ENCODE results near the gene STK16.
"Not testable (repeated sequence)": the region's sequence is repeated elsewhere in the genome, so short reads cannot be mapped to it uniquely, and the experiment has no call there.

The STK16 gene

GRCh38 chr2:219243291-219243761, 2.0 kb upstream of the STK16 start:
- DNase-seq (ENCODE audit: low spot score) (no peak), FAIRE-seq (no peak)

DNA sequence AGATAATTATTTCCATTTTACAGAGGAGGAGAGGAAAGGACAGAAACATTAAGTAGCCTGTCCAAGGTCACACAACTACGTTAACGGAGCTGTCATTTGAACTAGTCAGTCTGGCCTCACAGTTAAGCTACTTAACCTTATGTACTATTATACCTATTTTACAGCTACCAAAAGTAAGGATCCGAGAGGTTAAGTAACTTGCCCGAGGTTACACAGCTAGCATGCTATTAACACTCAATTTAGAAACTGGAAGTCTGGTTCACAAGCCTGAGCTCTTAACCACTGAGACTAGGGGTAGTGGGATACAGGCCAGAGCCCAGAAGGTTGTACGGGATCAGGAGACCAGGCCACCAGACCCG, 511 bp upstream of the STK16 start:
- DNase-seq (ENCODE audit: low spot score) (no peak), FAIRE-seq (no peak)

GRCh38 chr2:219245899-219246230, 586 bp downstream of the STK16 start:
- DNase-seq (ENCODE audit: low spot score): no peak

GRCh38 chr2:219246559-219246958, 1.3 kb downstream of the STK16 start:
- FAIRE-seq (no peak), DNase-seq (ENCODE audit: low spot score) (no peak)

More at GRCh38 chr2:219245899-219246230, 586 bp downstream of the STK16 start:
- no peak for FAIRE-seq

DNA sequence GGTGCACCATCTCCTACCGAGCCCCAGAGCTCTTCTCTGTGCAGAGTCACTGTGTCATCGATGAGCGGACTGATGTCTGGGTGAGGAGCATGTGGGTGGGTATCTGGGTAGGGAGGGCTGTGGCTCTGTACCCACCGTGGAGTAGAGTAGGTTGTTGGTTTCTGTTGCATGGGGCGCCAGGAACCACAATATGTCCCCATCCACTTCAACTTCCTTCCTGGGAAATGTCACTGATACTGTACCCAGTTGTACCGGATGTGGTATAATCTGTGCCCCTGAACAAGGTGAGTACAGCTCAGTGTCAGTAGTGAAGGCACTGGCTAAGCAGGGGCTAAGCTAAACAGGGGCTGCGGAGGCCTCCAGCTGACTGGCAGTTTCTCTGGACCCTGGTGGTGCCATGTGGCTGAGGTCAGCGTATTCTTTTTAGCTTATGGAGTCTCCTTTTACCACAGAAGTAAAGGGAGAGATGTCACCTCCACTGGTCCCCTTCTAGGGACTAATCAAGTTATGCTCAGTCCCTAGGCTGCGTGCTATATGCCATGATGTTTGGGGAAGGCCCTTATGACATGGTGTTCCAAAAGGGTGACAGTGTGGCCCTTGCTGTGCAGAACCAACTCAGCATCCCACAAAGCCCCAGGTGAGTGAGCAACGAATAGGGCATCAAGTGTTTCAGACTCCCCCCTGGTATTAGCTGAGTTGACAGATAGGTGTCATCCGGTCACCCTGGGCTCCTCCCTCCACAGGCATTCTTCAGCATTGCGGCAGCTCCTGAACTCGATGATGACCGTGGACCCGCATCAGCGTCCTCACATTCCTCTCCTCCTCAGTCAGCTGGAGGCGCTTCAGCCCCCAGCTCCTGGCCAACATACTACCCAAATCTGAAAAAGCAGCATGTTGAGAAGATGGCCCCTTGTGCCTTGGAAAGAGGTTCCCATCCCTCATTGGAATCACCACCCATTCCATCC, 2.7 kb downstream of the STK16 start:
- no peak for DNase-seq (ENCODE audit: low spot score)
- FAIRE-seq: no peak

- FAIRE-seq: no peak
- DNase-seq (ENCODE audit: low spot score): no peak
Observed at GRCh38 chr2:219248845-219249202, 3.5 kb downstream of the STK16 start.

DNA sequence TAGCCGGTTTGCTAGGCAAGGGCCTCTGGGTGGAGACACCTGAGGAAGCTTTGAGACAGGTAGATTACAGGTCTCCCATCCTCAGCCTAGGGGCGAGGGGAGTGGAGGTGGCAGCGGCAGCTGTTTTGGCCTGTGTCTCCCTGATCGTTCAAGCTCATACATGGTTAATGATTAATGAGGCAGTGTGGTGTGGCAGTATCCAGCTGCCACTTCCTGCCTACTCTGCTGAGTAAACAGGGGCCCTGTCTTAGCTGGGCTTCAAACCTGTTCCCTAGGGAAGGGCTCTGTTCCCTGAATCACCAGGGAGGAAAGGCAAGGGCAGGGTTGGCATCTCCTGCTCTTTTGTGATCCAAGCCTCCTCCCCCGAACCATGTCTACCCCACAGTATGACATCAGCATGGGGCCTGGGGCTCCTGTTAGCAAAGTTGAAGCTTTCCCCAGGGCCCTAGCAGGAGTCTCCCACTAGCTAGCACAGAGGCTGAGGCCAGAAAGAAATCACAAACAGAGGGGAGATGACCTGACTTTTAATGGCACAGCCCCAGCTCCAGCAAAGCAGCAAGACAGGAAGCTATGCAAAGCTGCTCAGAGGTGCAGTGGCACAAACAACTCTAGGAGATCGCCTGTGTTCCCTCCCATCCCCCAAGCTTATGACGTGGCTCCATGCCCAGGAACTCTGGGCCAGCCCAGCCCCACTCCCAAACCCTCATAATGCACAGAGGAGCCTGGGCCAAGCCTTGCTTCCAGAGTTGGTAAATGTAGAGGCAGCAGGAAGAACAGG, 4.1 kb downstream of the STK16 start:
- FAIRE-seq: peak; percentile 89
- peak; percentile 97 for DNase-seq (ENCODE audit: low spot score)

DNA sequence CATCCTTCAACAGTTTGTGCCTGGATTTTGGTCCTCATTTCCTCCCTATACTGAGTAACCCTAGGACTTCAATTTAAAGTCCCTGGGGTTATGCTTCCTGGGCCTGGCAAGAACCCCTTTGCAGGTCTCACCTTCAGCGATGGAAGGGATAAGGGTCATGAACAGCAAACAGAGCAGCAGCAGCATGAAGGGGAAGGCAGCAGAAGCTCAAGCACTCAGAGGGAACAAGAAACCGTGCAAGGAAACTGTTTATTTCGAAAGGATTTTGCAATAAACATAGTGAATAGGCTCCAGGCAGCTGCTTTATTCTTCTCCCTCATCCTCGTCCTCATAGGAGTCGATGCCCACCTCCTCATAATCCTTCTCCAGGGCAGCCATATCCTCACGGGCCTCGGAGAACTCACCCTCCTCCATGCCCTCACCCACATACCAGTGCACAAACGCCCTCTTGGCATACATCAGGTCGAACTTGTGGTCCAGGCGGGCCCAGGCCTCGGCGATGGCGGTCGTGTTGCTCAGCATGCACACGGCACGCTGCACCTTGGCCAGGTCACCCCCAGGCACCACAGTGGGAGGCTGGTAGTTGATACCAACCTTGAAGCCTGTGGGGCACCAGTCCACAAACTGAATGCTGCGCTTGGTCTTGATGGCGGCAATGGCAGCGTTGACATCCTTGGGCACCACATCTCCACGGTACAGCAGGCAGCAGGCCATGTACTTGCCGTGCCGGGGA, 4.9 kb downstream of the STK16 start:
- no peak for DNase-seq (ENCODE audit: low spot score)
- FAIRE-seq: no peak

DNA sequence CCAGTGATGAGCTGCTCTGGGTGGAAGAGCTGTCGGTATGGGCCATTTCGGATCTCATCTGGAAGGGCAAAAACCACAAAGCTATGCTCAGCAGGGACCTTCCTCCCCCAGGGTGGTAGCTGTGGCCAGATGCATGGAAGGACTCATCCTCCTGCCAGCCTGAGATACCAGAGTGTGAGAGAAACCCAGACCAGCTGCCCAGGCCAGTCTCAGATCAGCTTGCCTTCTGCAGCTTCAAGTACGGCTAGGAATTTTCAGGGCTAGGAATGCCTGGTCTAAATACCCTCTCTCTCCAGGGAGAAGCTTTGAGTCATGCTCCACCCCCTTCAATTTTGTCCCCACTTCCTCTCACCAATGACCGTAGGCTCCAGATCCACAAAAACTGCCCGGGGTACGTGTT, 6.4 kb downstream of the STK16 start:
- FAIRE-seq: peak; percentile 70

DNA sequence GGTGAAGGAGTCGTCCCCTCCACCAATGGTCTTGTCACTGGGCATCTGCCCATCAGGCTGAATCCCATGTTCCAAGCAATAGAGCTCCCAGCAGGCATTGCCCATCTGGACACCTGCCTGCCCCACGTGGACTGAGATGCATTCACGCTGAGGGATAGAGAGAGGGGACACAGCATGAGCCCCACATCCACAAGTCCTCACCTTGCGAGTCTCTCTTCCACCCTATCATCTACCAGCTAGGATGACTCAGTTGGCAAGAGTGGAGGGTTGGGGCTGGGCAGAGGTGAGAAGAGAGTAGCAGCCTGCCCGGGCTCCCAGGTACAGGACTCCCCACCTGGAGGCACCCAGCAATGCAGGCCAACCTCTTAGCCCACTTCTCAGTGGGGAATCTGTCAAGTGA, 6.8 kb downstream of the STK16 start:
- no peak for FAIRE-seq
- peak; percentile 29 for DNase-seq (ENCODE audit: low spot score)

More for the DNA sequence above, 6.4 kb downstream of the STK16 start:
- peak; percentile 69 for DNase-seq (ENCODE audit: low spot score)

- no peak for DNase-seq (ENCODE audit: low spot score)
- no peak for FAIRE-seq
Observed at GRCh38 chr2:219252570-219252899, 7.3 kb downstream of the STK16 start.

DNA sequence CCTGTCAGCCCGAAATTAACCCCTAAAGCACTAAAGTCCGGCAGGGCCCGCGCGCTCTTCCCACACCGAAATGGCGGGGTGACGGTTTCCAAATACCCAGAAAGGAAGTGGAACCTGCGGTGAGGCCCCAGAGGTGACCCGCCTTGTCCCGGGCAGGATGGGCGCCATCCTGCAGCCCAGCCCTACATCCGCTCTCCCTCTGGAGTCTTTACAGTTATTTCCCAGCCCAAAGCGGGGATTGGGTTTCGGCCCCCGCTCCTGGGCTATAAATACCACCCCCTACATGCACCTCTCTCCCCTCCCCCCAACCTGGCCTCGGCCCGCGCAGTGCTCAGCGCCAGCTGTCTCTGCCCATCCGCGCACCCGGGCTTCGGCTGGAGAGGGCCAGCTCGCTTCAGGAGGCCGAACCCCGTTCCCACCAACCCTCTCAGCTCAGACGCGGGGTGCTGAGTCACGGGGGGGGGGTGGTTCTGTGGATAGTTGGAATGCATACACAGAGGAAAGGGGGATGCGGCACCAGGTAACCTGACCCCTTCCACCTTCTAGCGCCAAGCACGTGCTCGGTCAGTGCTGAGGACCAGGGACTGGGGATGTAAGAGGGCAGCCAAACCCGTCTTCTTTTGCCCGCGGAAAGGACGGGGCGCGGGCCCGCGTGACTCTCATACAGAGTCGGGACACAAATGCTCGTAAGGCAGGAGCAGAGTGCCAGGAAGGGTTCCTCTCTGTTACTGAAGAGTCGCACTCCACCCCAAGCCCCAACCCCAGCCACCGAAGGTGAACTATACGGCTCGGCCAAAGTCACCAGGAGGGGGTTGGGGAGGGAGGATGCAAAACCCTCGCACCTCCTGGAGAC, 7.8 kb downstream of the STK16 start, which contains the start of gene TUBA4B:
Gene TUBA4B, plus strand, starts transcription at position 344 of the 853 bp plus-strand sequence. Its CDS starts 165 bp downstream, at position 509.
- DNase-seq (ENCODE audit: low spot score) (peak; percentile 39), FAIRE-seq (no peak)

DNA sequence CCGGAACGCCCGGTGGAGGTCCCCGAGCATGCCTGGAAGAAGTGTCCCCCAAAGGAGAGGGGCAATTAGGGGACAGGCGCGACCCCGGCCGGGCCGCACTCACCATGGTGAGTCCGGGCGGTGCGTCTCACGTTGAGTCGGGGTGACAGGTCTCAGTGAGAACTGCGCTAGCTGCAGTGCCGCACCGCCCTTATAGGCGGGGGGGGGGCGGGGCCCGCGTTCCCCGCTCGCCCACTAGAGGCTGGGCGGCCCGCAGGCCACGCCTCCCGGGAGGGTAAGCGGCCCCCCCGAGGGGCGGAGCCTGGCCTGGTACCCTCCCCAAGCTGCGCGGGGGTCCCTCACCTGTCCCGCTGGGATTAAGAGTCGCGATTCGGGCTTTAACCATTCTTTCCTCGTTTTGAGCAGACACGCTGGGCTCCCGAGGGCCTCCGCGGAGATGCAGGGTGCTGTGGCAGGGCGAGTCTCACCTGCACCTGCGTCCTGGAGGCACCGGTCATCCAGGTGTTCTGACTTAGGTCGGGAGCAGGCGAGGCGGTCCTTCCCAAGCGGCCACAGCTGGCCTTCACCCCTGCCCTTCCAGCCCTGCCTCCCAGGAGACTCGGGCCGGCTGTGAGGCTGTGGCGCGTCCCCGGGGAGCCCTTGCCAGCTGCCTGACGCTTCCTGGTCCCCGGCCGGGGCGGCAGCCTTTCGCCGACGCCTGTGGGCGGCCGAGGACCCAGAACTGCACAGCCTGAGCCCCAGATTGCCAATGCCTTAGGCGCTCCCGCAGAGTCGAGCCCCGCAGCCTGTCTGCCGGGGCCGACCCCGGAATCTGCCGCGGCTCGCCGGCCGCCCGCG, 8.7 kb downstream of the STK16 start, which contains the start of gene TUBA4A:
Gene TUBA4A, minus strand, starts transcription at position 166 of the 837 bp plus-strand sequence. Its CDS starts 60 bp downstream, at position 106.
- FAIRE-seq: no peak
- peak; percentile 56 for DNase-seq (ENCODE audit: low spot score)

GRCh38 chr2:219254590-219255201, 9.4 kb downstream of the STK16 start:
- DNase-seq (ENCODE audit: low spot score): no peak
- no peak for FAIRE-seq

GRCh38 chr2:219258942-219259341, 13.7 kb downstream of the STK16 start:
- FAIRE-seq; DNase-seq (ENCODE audit: low spot score): not testable (repeated sequence)

- FAIRE-seq (no peak), DNase-seq (ENCODE audit: low spot score) (no peak)
Observed at GRCh38 chr2:219261024-219261855, 16.0 kb downstream of the STK16 start.

DNA sequence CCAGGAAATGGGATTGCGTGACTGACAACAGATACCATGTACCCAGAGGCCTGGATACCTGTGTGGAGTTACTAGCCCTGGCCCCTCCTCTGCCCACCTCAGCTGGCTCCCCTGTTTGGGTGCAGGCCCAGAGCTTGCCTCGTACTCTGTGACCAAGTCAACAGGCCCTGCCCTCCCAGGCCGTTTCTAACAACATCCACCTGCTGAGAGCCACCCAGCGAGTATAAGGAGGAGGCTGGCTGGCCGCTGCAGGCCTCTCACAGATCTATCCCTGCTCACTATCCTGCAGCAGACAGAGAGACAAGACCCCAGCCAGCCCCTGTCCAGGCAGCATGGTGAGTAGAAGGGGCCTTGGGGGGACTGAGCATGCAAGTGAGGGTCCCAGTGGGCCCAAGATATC, 21.0 kb downstream of the STK16 start:
- FAIRE-seq (no peak), DNase-seq (ENCODE audit: low spot score) (no peak)

DNA sequence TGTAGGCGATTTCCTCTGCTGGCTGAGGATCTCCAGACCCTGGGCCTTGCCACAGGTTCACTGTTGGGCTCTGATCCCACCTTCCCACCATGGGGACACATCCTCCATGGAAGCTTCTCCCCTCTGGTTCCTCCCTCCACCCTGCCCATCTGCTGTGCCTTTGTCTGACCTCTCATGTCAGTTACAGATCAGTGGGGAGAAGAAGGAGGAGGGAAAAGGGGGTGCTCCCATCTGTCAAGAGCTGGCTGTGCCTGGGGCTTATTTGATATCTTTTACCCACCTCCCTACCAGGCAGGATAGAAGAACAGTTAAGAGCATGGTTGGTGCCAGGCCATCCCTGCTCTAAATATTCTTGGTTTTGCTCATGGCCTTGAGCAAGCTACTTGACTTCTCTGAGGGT, 21.6 kb downstream of the STK16 start:
- no peak for DNase-seq (ENCODE audit: low spot score)
- FAIRE-seq: no peak

All from RCC 7860 (cell line).